ENCODE measurements around the gene GPX5. TPM values are rescaled to one million over a fixed set of nuclear protein-coding genes. Genes with fewer than 3 reads are reported as not detected.

GPX5 gene
- total and polyA plus RNA-seq, 10 of the 15 experiments (the other 5 are each of a cell fraction or from before 2014, with no cell fraction given): not detected

DNA sequence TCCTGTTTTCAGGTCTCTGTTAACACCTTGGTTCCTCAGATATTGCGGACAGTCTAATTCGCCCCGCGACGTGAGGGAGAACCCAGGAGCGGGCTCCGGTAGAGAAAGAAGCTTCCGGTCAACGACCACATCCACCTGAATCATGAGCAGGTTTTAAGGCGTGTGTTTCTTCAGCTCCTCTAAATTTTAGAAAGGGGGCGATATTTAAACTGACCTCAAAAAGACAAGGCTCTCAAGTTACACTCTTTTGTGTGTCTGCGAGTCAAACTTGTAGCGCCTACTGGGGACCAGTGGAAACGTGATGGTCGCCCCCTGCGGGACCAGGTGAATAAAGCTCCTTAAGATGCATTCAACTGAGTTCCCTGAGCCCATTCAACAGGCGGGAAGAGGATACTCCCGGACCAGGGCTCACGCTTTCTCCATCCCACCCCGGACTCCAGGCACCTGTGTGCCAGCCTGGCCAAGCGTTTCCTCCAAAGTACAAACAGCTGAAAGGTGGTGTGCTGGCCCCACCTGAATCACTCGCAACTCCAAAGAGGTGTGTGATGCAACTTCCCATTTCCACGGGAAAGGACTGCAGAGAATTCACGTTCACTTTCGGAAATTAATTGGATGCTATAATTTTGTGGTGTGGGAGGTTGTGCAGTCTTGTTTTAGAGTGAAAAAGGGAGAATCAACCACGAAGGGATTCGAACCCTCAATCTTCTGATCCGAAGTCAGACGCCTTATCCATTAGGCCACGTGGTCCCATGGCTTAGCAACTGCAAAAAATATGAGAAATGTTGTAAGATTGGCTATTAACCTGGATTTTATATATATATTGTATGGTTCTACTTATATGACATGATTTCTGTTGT lies 17.0 kb downstream of the GPX5 start:
- DNase-seq (ENCODE audit: low read depth, low spot score) (peak; percentile 64), ATAC-seq (peak; percentile 90), FAIRE-seq (peak; percentile 7)
- peak overlapping the region; percentile 19 for H3K4me2 ChIP-seq (ENCODE audit: control insufficient read depth, insufficient read depth)
- H3K9ac ChIP-seq (ENCODE audit: control insufficient read depth, insufficient read depth, low read length): no peak overlapping the region
- in situ Hi-C loops (cut with MboI) (no loop called here), intact Hi-C loops (cut with micrococcal nuclease; ENCODE audit: unreplicated experiment) (loop anchor here (2.0 to 5.0 kb wide), 3 partner anchors 44 to 144 kb away; partner anchors contain the start of gene ZSCAN12)
- peak overlapping the region; percentile 87 for H2AFZ ChIP-seq (ENCODE audit: control insufficient read depth, low read depth, low read length)
- CTCF ChIA-PET: interaction anchor here (1.0 to 1.8 kb wide), 5 partner anchors 12 to 1063 kb away, joined by 3 to 7 read pairs (median 3); no protein-coding TSS in a partner anchor
- POLR2A ChIA-PET: no interaction called here
- H3K27me3 ChIP-seq (replicated peaks in 1 of 2; ENCODE audit: control insufficient read depth in 2 of 2, insufficient read depth in 2 of 2, low read length in 1 of 2): no peaks in the 10 kb centered on the region
- H3K9me3 ChIP-seq (replicated peaks; ENCODE audit: control insufficient read depth, insufficient read depth, low read length): no peaks in the 10 kb centered on the region; the same call in 2 of the 3 replicates
- SMC1A ChIA-PET (ENCODE audit: uncharacterized antibody, unreplicated experiment): interaction anchor here (0.8 to 1.6 kb wide), 5 partner anchors 18 to 186 kb away, joined by 3 to 5 read pairs (median 3); no protein-coding TSS in a partner anchor
- no peaks in the 10 kb centered on the region for H3K79me2 ChIP-seq (ENCODE audit: control insufficient read depth, insufficient read depth, low read length)
- H3K4me1 ChIP-seq (ENCODE audit: control insufficient read depth, insufficient read depth, low read length): peaks cover 2% of the 10 kb centered on the region; the same call in 1 of the 2 replicates
- BruUV-seq (replicated peaks): no TSS peak
- peak overlapping the region; percentile 60; the same call in 1 of the 2 replicates for H3K4me3 ChIP-seq
- WGBS (ENCODE audit: insufficient coverage, insufficient replicate concordance, low lambda C conversion rate, missing lambda C conversion rate): 18% methylated on average over 30 of the region's 30 CpGs
- no peak overlapping the region for H3K27ac ChIP-seq (ENCODE audit: control insufficient read depth, insufficient read depth)
- RAD21 ChIA-PET (ENCODE audit: unreplicated experiment): interaction anchor here (0.6 to 1.4 kb wide), 5 partner anchors 26 to 187 kb away, joined by 3 to 4 read pairs (median 3); no protein-coding TSS in a partner anchor
- no peaks in the 10 kb centered on the region for H4K20me1 ChIP-seq (ENCODE audit: control insufficient read depth, insufficient read depth)
- no peaks in the 10 kb centered on the region for H3K36me3 ChIP-seq (ENCODE audit: control insufficient read depth in 2 of 2, insufficient read depth in 2 of 2, low read length in 1 of 2)
- TF ChIP-seq, protein P1, sequence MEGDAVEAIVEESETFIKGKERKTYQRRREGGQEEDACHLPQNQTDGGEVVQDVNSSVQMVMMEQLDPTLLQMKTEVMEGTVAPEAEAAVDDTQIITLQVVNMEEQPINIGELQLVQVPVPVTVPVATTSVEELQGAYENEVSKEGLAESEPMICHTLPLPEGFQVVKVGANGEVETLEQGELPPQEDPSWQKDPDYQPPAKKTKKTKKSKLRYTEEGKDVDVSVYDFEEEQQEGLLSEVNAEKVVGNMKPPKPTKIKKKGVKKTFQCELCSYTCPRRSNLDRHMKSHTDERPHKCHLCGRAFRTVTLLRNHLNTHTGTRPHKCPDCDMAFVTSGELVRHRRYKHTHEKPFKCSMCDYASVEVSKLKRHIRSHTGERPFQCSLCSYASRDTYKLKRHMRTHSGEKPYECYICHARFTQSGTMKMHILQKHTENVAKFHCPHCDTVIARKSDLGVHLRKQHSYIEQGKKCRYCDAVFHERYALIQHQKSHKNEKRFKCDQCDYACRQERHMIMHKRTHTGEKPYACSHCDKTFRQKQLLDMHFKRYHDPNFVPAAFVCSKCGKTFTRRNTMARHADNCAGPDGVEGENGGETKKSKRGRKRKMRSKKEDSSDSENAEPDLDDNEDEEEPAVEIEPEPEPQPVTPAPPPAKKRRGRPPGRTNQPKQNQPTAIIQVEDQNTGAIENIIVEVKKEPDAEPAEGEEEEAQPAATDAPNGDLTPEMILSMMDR (IDR thresholded peaks at IDR 0.05 in 2 of 3, conservative IDR thresholded peaks at IDR 0.05 in 1 of 3; ENCODE audit: control insufficient read depth in 2 of 3, extremely low read depth in 1 of 3, insufficient read depth in 1 of 3, low read depth in 3 of 3, low read length in 3 of 3): peak; percentile 51 to 75 (median 72); a peak in 5 of 6 replicates
- TF ChIP-seq RUNX3 (IDR thresholded peaks at IDR 0.05; ENCODE audit: low read length) (peak; percentile 65), MTA2 (IDR thresholded peaks at IDR 0.05; ENCODE audit: low read depth) (peak; percentile 29), SMAD5 (IDR thresholded peaks at IDR 0.05; ENCODE audit: low read depth) (no peak), TAF1 (IDR thresholded peaks at IDR 0.05; ENCODE audit: borderline replicate concordance, low read depth, low read length) (no peak), PAX5 (IDR thresholded peaks at IDR 0.05; ENCODE audit: borderline replicate concordance, low read depth, low read length) (no peak), ZNF24 (IDR thresholded peaks at IDR 0.05) (peak; percentile 97), NR2C2 (IDR thresholded peaks at IDR 0.05; ENCODE audit: borderline replicate concordance, control insufficient read depth, insufficient read length, low read depth) (no peak), ZSCAN29 (IDR thresholded peaks at IDR 0.05) (no peak)
- TF ChIP-seq, protein P2, sequence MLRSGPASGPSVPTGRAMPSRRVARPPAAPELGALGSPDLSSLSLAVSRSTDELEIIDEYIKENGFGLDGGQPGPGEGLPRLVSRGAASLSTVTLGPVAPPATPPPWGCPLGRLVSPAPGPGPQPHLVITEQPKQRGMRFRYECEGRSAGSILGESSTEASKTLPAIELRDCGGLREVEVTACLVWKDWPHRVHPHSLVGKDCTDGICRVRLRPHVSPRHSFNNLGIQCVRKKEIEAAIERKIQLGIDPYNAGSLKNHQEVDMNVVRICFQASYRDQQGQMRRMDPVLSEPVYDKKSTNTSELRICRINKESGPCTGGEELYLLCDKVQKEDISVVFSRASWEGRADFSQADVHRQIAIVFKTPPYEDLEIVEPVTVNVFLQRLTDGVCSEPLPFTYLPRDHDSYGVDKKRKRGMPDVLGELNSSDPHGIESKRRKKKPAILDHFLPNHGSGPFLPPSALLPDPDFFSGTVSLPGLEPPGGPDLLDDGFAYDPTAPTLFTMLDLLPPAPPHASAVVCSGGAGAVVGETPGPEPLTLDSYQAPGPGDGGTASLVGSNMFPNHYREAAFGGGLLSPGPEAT (IDR thresholded peaks at IDR 0.05; ENCODE audit: low read depth): 0 out of 2 replicates have a peak, but pooled peaks have one; percentile 37
- TF ChIP-seq, protein P3, sequence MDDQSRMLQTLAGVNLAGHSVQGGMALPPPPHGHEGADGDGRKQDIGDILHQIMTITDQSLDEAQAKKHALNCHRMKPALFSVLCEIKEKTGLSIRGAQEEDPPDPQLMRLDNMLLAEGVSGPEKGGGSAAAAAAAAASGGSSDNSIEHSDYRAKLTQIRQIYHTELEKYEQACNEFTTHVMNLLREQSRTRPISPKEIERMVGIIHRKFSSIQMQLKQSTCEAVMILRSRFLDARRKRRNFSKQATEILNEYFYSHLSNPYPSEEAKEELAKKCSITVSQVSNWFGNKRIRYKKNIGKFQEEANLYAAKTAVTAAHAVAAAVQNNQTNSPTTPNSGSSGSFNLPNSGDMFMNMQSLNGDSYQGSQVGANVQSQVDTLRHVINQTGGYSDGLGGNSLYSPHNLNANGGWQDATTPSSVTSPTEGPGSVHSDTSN (IDR thresholded peaks at IDR 0.05; ENCODE audit: insufficient replicate concordance, low read depth, low read length): no peak
- TF ChIP-seq, protein P4, sequence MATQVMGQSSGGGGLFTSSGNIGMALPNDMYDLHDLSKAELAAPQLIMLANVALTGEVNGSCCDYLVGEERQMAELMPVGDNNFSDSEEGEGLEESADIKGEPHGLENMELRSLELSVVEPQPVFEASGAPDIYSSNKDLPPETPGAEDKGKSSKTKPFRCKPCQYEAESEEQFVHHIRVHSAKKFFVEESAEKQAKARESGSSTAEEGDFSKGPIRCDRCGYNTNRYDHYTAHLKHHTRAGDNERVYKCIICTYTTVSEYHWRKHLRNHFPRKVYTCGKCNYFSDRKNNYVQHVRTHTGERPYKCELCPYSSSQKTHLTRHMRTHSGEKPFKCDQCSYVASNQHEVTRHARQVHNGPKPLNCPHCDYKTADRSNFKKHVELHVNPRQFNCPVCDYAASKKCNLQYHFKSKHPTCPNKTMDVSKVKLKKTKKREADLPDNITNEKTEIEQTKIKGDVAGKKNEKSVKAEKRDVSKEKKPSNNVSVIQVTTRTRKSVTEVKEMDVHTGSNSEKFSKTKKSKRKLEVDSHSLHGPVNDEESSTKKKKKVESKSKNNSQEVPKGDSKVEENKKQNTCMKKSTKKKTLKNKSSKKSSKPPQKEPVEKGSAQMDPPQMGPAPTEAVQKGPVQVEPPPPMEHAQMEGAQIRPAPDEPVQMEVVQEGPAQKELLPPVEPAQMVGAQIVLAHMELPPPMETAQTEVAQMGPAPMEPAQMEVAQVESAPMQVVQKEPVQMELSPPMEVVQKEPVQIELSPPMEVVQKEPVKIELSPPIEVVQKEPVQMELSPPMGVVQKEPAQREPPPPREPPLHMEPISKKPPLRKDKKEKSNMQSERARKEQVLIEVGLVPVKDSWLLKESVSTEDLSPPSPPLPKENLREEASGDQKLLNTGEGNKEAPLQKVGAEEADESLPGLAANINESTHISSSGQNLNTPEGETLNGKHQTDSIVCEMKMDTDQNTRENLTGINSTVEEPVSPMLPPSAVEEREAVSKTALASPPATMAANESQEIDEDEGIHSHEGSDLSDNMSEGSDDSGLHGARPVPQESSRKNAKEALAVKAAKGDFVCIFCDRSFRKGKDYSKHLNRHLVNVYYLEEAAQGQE (IDR thresholded peaks at IDR 0.05; ENCODE audit: low read depth, low read length): no peak
